Measurements from ENCODE around the gene TSC2. TPM values are rescaled to one million over a fixed set of nuclear protein-coding genes. Genes with fewer than 3 reads are reported as not detected.

TSC2 gene
- total RNA-seq, 2 experiments from 2014 or later: 57.2 to 152 TPM

GRCh38 chr16:2054543-2055245 is 6.9 kb downstream of the TSC2 start:
- ChIA-PET CTCF (ENCODE audit: unreplicated experiment) (no interaction called here), POLR2A (no interaction called here)
- Histone ChIP-seq H3K4me3 (ENCODE audit: low read depth, low read length, poor library complexity, severe bottlenecking) (no peak overlapping the region), H3K4me1 (ENCODE audit: insufficient read depth, low read length, poor library complexity, severe bottlenecking) (no peaks in the 10 kb centered on the region), H3K36me3 (ENCODE audit: insufficient read depth, low read length) (peaks cover 50% of the 10 kb centered on the region; the same call in 1 of the 2 replicates), H3K4me2 (ENCODE audit: low read length) (no peak overlapping the region), H4K20me1 (ENCODE audit: insufficient read depth, low read length) (no peaks in the 10 kb centered on the region), H3K79me2 (ENCODE audit: insufficient read depth, low read depth, low read length) (no peaks in the 10 kb centered on the region), H3K9me3 (ENCODE audit: low read length) (no peaks in the 10 kb centered on the region), H3K27ac (ENCODE audit: low read depth, low read length, poor library complexity, severe bottlenecking) (no peak overlapping the region), H2AFZ (ENCODE audit: low read length) (no peak overlapping the region), H3K9me2 (ENCODE audit: insufficient read depth, low read length) (no peaks in the 10 kb centered on the region)
- no peak for DNase-seq (ENCODE audit: low spot score)
- BruUV-seq (replicated peaks): no TSS peak
- intact Hi-C loops (cut with micrococcal nuclease; ENCODE audit: unreplicated experiment): no loop called here
- no peak for TF ChIP-seq EZH2phosphoT487 (IDR thresholded peaks at IDR 0.05; ENCODE audit: borderline replicate concordance, low read depth, low read length)
- TF ChIP-seq, protein P1, sequence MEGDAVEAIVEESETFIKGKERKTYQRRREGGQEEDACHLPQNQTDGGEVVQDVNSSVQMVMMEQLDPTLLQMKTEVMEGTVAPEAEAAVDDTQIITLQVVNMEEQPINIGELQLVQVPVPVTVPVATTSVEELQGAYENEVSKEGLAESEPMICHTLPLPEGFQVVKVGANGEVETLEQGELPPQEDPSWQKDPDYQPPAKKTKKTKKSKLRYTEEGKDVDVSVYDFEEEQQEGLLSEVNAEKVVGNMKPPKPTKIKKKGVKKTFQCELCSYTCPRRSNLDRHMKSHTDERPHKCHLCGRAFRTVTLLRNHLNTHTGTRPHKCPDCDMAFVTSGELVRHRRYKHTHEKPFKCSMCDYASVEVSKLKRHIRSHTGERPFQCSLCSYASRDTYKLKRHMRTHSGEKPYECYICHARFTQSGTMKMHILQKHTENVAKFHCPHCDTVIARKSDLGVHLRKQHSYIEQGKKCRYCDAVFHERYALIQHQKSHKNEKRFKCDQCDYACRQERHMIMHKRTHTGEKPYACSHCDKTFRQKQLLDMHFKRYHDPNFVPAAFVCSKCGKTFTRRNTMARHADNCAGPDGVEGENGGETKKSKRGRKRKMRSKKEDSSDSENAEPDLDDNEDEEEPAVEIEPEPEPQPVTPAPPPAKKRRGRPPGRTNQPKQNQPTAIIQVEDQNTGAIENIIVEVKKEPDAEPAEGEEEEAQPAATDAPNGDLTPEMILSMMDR (conservative IDR thresholded peaks at IDR 0.05; ENCODE audit: low read length): no peak

DNA sequence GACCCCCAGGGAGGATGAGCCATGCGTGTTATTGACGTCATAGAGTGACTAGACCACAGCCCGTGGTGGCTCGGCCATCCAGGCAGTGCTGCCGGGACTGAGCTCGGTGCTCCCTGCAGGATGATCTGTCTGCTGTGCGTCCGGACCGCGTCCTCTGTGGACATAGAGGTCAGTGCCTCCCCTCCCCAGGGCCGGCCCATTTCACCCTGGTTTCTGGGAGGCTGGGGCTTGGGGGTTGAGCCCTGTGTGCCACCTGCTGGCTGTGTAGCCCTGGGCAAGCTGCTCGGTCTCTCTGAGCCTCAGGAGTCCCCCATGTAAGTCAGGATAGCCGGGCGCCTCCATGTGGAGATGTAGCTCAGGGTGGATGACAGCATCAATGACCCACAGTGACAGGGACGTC is 8.3 kb downstream of the TSC2 start:
- Histone ChIP-seq H3K4me2 (ENCODE audit: low read length) (no peak overlapping the region), H3K27ac (ENCODE audit: low read depth, low read length, poor library complexity, severe bottlenecking) (no peak overlapping the region), H2AFZ (ENCODE audit: low read length) (no peak overlapping the region), H3K4me3 (ENCODE audit: low read depth, low read length, poor library complexity, severe bottlenecking) (no peak overlapping the region), H3K9me3 (ENCODE audit: low read length) (no peaks in the 10 kb centered on the region), H3K4me1 (ENCODE audit: insufficient read depth, low read length, poor library complexity, severe bottlenecking) (no peaks in the 10 kb centered on the region), H3K36me3 (ENCODE audit: insufficient read depth, low read length) (peaks cover 49% of the 10 kb centered on the region; the same call in 1 of the 2 replicates), H3K79me2 (ENCODE audit: insufficient read depth, low read depth, low read length) (no peaks in the 10 kb centered on the region), H4K20me1 (ENCODE audit: insufficient read depth, low read length) (no peaks in the 10 kb centered on the region), H3K9me2 (ENCODE audit: insufficient read depth, low read length) (no peaks in the 10 kb centered on the region)
- intact Hi-C loops (cut with micrococcal nuclease; ENCODE audit: unreplicated experiment): no loop called here
- ChIA-PET POLR2A (interaction anchor here (0.6 kb wide), 1 partner anchor 345 kb away, joined by 3 read pairs; no protein-coding TSS in a partner anchor), CTCF (ENCODE audit: unreplicated experiment) (interaction anchor here (0.6 kb wide), 1 partner anchor 175 kb away, joined by 3 read pairs; no protein-coding TSS in a partner anchor)
- TF ChIP-seq, protein P1 (conservative IDR thresholded peaks at IDR 0.05; ENCODE audit: low read length): peak; percentile 49
- no peak for TF ChIP-seq EZH2phosphoT487 (IDR thresholded peaks at IDR 0.05; ENCODE audit: borderline replicate concordance, low read depth, low read length)
- no peak for DNase-seq (ENCODE audit: low spot score)
- BruUV-seq (replicated peaks): no TSS peak

DNA sequence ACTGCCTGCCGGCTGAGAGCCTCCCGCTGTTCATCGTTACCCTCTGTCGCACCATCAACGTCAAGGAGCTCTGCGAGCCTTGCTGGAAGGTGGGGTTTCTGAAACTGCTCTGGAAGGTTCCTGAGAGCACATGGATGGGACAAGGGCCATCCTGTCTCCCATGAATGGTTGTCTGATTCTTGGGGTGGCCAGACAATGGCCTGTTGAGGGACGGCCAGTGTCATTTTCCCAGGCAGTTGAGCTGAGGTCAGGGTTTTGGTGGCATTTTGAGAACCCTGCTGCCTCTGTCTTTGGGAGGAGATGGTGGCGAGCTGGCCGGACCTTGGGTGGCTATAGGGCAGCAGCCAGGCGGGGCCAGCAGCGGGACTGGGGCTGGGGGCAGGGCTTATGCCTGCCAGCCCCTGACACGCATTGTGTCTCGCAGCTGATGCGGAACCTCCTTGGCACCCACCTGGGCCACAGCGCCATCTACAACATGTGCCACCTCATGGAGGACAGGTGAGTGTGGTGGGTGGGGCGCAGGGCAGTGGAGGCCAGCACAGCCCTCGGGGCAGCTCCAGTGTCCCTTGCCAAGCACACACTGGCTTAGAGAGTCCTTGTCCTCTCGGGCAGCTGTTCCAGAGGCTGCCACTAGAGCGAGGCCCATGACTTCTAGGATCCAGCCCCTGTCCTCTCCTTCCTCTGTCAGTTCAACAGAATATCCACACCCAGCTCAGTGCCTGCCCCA is 9.1 kb downstream of the TSC2 start:
- no peaks in the 10 kb centered on the region for H4K20me1 ChIP-seq (ENCODE audit: insufficient read depth, low read length)
- ChIA-PET CTCF (ENCODE audit: unreplicated experiment) (no interaction called here), POLR2A (no interaction called here)
- no TSS peak for BruUV-seq (replicated peaks)
- H3K4me3 ChIP-seq (ENCODE audit: low read depth, low read length, poor library complexity, severe bottlenecking): no peak overlapping the region
- no peak overlapping the region for H3K27ac ChIP-seq (ENCODE audit: low read depth, low read length, poor library complexity, severe bottlenecking)
- no peaks in the 10 kb centered on the region for H3K79me2 ChIP-seq (ENCODE audit: insufficient read depth, low read depth, low read length)
- TF ChIP-seq, protein P1 (conservative IDR thresholded peaks at IDR 0.05; ENCODE audit: low read length): 0 out of 2 replicates have a peak, but pooled peaks have one; percentile 8
- TF ChIP-seq EZH2phosphoT487 (IDR thresholded peaks at IDR 0.05; ENCODE audit: borderline replicate concordance, low read depth, low read length): no peak
- no peaks in the 10 kb centered on the region for H3K9me2 ChIP-seq (ENCODE audit: insufficient read depth, low read length)
- H2AFZ ChIP-seq (ENCODE audit: low read length): no peak overlapping the region
- no peak for DNase-seq (ENCODE audit: low spot score)
- no peaks in the 10 kb centered on the region for H3K9me3 ChIP-seq (ENCODE audit: low read length)
- peaks cover 45% of the 10 kb centered on the region; the same call in 1 of the 2 replicates for H3K36me3 ChIP-seq (ENCODE audit: insufficient read depth, low read length)
- no peak overlapping the region for H3K4me2 ChIP-seq (ENCODE audit: low read length)
- no peaks in the 10 kb centered on the region for H3K4me1 ChIP-seq (ENCODE audit: insufficient read depth, low read length, poor library complexity, severe bottlenecking)
- intact Hi-C loops (cut with micrococcal nuclease; ENCODE audit: unreplicated experiment): no loop called here
